GM19395 (cell line): ENCODE measurements around the gene KCND1.

Experiments used
- ATAC-seq: cut with Tn5 transposase; IDR thresholded peaks from one replicate; pipeline ENCODE4 v1.9.1; 2021; ENCODE audit warnings: mild to moderate bottlenecking, moderate library complexity; ENCODE audit not compliant: unreplicated experiment

The KCND1 gene

GRCh38 chrX:48914593-48915493 lies 56.8 kb downstream of the KCND1 start:
- ATAC-seq, result no peak

GRCh38 chrX:48913605-48914366 lies 57.9 kb downstream of the KCND1 start:
- no peak for ATAC-seq

- peak; percentile 67 for ATAC-seq
These were observed 60.0 kb downstream of the KCND1 start, which contains the start of gene SLC35A2 for GRCh38 chrX:48911412-48912182. Gene SLC35A2 (minus strand): TSS chrX:48911646. CDS start chrX:48911636, 10 bp downstream.
